ENCODE data around the gene CNIH2.

GRCh38 chr11:66239998-66240780, 37.8 kb upstream of the CNIH2 start:
- TF ChIP-seq, protein P1, sequence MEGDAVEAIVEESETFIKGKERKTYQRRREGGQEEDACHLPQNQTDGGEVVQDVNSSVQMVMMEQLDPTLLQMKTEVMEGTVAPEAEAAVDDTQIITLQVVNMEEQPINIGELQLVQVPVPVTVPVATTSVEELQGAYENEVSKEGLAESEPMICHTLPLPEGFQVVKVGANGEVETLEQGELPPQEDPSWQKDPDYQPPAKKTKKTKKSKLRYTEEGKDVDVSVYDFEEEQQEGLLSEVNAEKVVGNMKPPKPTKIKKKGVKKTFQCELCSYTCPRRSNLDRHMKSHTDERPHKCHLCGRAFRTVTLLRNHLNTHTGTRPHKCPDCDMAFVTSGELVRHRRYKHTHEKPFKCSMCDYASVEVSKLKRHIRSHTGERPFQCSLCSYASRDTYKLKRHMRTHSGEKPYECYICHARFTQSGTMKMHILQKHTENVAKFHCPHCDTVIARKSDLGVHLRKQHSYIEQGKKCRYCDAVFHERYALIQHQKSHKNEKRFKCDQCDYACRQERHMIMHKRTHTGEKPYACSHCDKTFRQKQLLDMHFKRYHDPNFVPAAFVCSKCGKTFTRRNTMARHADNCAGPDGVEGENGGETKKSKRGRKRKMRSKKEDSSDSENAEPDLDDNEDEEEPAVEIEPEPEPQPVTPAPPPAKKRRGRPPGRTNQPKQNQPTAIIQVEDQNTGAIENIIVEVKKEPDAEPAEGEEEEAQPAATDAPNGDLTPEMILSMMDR (IDR thresholded peaks at IDR 0.05), result no peak
- TF ChIP-seq POLR2A (IDR thresholded peaks at IDR 0.05) (no peak), POLR2AphosphoS5 (IDR thresholded peaks at IDR 0.05) (no peak)
